Measurements from ENCODE around the gene SLC23A3. TPM values are rescaled to one million over a fixed set of nuclear protein-coding genes. Genes with fewer than 3 reads are reported as not detected.

The SLC23A3 gene
- total and polyA plus RNA-seq, 12 donors: 0.28 to 2.1 (median 0.47) TPM

- 66 to 68% methylated on average over 5 of the region's 5 CpGs for WGBS, 2 donors
- peaks cover 0 to 21% (median 10%) of the 10 kb centered on the region in 9 donors for H3K4me1 ChIP-seq
- H3K27me3 ChIP-seq: no peaks in the 10 kb centered on the region
- H3K4me3 ChIP-seq: no peak overlapping the region
- H3K9me3 ChIP-seq: no peaks in the 10 kb centered on the region
- peaks cover 0 to 16% (median 8%) of the 10 kb centered on the region in 9 donors for H3K36me3 ChIP-seq
- TF ChIP-seq CTCF (IDR thresholded peaks at IDR 0.05): no peak
- H3K27ac ChIP-seq: no peak overlapping the region
- intact Hi-C loops (cut with DNase I): loop anchor here in 1 of 10 donors (10.0 kb wide), 1 partner anchor 217 kb away; the partner anchor contains the start of gene DNPEP
- DNase-seq: no peak
- ATAC-seq: no peak
Observed at GRCh38 chr2:219167997-219168396, 1.8 kb downstream of the SLC23A3 start.

GRCh38 chr2:219165058-219165911 lies 4.5 kb downstream of the SLC23A3 start:
- Histone ChIP-seq H3K9me3 (no peaks in the 10 kb centered on the region), H3K4me1 (peaks cover 0 to 14% (median 5%) of the 10 kb centered on the region in 9 donors), H3K27me3 (no peaks in the 10 kb centered on the region), H3K36me3 (no peaks in the 10 kb centered on the region), H3K4me3 (no peak overlapping the region), H3K27ac (no peak overlapping the region)
- TF ChIP-seq CTCF (IDR thresholded peaks at IDR 0.05): no peak
- intact Hi-C loops (cut with DNase I): loop anchor here in 1 of 10 donors (10.0 kb wide), 1 partner anchor 220 kb away; the partner anchor contains the start of gene DNPEP
- ATAC-seq (no peak), DNase-seq (no peak)
- WGBS, 2 donors: 85 to 87% methylated on average over 10 of the region's 10 CpGs

- H3K4me3 ChIP-seq: no peak overlapping the region
- H3K9me3 ChIP-seq: no peaks in the 10 kb centered on the region
- TF ChIP-seq CTCF (IDR thresholded peaks at IDR 0.05): no peak
- intact Hi-C loops (cut with DNase I): loop anchor here in 5 of 10 donors (2.0 to 10.0 kb wide), 5 partner anchors 44 to 222 kb away; partner anchors contain the start of genes ABCB6 (in 1 of the 5), DNAJB2 (in 1 of the 5), DNPEP (in 1 of the 5) and ZFAND2B (in 1 of the 5)
- WGBS, 2 donors: 92 to 95% methylated on average over 6 of the region's 6 CpGs
- H3K27me3 ChIP-seq: no peaks in the 10 kb centered on the region
- DNase-seq: no peak
- H3K36me3 ChIP-seq: peaks cover 0 to under 1% (median 0%) of the 10 kb centered on the region in 9 donors
- no peak overlapping the region for H3K27ac ChIP-seq
- no peak for ATAC-seq
- H3K4me1 ChIP-seq: peaks cover 0 to 19% (median 11%) of the 10 kb centered on the region in 9 donors
Observed at GRCh38 chr2:219163156-219163555, 6.7 kb downstream of the SLC23A3 start.

- DNase-seq (no peak), ATAC-seq (no peak)
- H3K36me3 ChIP-seq: peaks cover 0 to 20% (median 15%) of the 10 kb centered on the region in 9 donors
- TF ChIP-seq CTCF (IDR thresholded peaks at IDR 0.05): no peak
- 72 to 75% methylated on average over 4 of the region's 4 CpGs for WGBS, 2 donors
- no peaks in the 10 kb centered on the region for H3K9me3 ChIP-seq
- no peaks in the 10 kb centered on the region for H3K27me3 ChIP-seq
- intact Hi-C loops (cut with DNase I): loop anchor here in 8 of 10 donors (2.0 to 10.0 kb wide), 9 partner anchors 16 to 224 kb away; partner anchors contain the start of genes CNPPD1 (in 2 of the 8), ZFAND2B (in 2 of the 8), ABCB6 (in 1 of the 8) and DNAJB2 (in 1 of the 8)
- H3K4me3 ChIP-seq: peak overlapping the region; percentile 40 to 74 (median 62)
- peaks cover 0 to 19% (median 11%) of the 10 kb centered on the region in 9 donors for H3K4me1 ChIP-seq
- H3K27ac ChIP-seq: peak overlapping the region in 9 of 10 donors; percentile 85 to 94 (median 92)
Observed at GRCh38 chr2:219161097-219161496, 8.7 kb downstream of the SLC23A3 start.
